Gastroesophageal sphincter (tissue), 3 donors: ENCODE data around the gene MRFAP1L1.

Source experiments
- CTCF ChIP-seq, 4 experiments: fragments of 200-600 bp in 2 of 4; fragments of 450-650 bp in 2 of 4; sonication (generic) in 1 of 4; IDR thresholded peaks; one replicate each; pipeline ENCODE4 v1.5.1; 2017 to 2019; ENCODE audit warnings: antibody characterized with exemption in 4 of 4, mild to moderate bottlenecking in 2 of 4, moderate library complexity in 2 of 4
- EP300 ChIP-seq: sonication (generic); formaldehyde crosslinking; IDR thresholded peaks from one replicate; pipeline ENCODE4 v1.6.1; 2017; ENCODE audit warnings: antibody characterized with exemption, mild to moderate bottlenecking
- POLR2A ChIP-seq, 2 donors: fragments of 450-650 bp; IDR thresholded peaks; one replicate each; pipeline ENCODE4 v1.6.1; 2017; ENCODE audit warnings: antibody characterized with exemption in 2 of 2, mild to moderate bottlenecking in 2 of 2, moderate library complexity in 1 of 2
- POLR2AphosphoS5 ChIP-seq: sonication (generic); formaldehyde crosslinking; IDR thresholded peaks from one replicate; pipeline ENCODE4 v1.6.1; 2017; ENCODE audit warnings: antibody characterized with exemption

GRCh38 chr4:6668391-6668790, 41.3 kb downstream of the MRFAP1L1 start:
- TF ChIP-seq CTCF (IDR thresholded peaks at IDR 0.05) (no peak), POLR2AphosphoS5 (no peak), EP300 (no peak), POLR2A (IDR thresholded peaks at IDR 0.05) (no peak)
